IMR-90 (cell line): ENCODE data around the gene VEGFA. TPM values are rescaled to one million over a fixed set of nuclear protein-coding genes. Genes with fewer than 3 reads are reported as not detected.

Experiments used
- ATAC-seq: fragments of 200-7000 bp; cut with Tn5 transposase; 2 replicates; pipeline ENCODE4 v1.9.1; 2020; ENCODE audit warnings: low read depth, mild to moderate bottlenecking, moderate library complexity
- BruUV-seq: library from RNA; stranded (reverse); fragments of 400-500 nt; replicated peaks from 2 replicates; lab custom pipeline; 2021; lab: Mats Ljungman, UMichigan
- CTCF ChIA-PET: fragments of 300-600 bp; formaldehyde crosslinking; extraction: SDS; loops from one replicate; lab custom pipeline; 2021; ENCODE audit warnings: antibody characterized with exemption; lab: Yijun Ruan, JAX
- POLR2A ChIA-PET: fragments of 300-600 bp; sonication (Branson Sonifier 250); formaldehyde crosslinking; loops from one replicate; lab custom pipeline; 2022; ENCODE audit warnings: antibody characterized with exemption; ENCODE audit not compliant: unreplicated experiment; lab: Charles Lee
- DNase-seq: peaks from one replicate; pipeline ENCODE4 v3.0.0; 2013
- H2AFZ ChIP-seq: replicated peaks from 2 replicates; pipeline ENCODE3; 2013; ENCODE audit warnings: low read length, mild to moderate bottlenecking; ENCODE audit not compliant: poor library complexity
- H2AK5ac ChIP-seq: 2 replicates; pipeline ENCODE4 v1.6.1; 2013; ENCODE audit warnings: low read depth, low read length, inconsistent platforms
- H2AK9ac ChIP-seq: replicated peaks from 2 replicates; pipeline ENCODE3; 2013; ENCODE audit warnings: mild to moderate bottlenecking, low read depth, low read length, moderate library complexity; ENCODE audit not compliant: poor library complexity
- H2BK120ac ChIP-seq: 2 replicates; pipeline ENCODE4 v1.6.1; 2013; ENCODE audit warnings: low read depth, low read length, inconsistent platforms
- H2BK15ac ChIP-seq: 3 replicates; pipeline ENCODE4 v1.6.1; 2013; ENCODE audit warnings: low read depth, low read length, inconsistent platforms
- H2BK20ac ChIP-seq: 2 replicates; pipeline ENCODE4 v1.6.1; 2013; ENCODE audit warnings: low read depth, mild to moderate bottlenecking, inconsistent platforms, low read length, moderate library complexity
- H2BK5ac ChIP-seq: 2 replicates; pipeline ENCODE4 v1.6.1; 2013; ENCODE audit warnings: mild to moderate bottlenecking, low read depth, low read length, inconsistent platforms; ENCODE audit not compliant: poor library complexity, severe bottlenecking
- H3K14ac ChIP-seq: replicated peaks from 2 replicates; pipeline ENCODE4 v1.6.1; 2013; ENCODE audit warnings: low read depth, low read length, inconsistent platforms
- H3K18ac ChIP-seq: 2 replicates; pipeline ENCODE4 v1.6.1; 2013; ENCODE audit warnings: low read depth, low read length, control low read depth
- H3K23ac ChIP-seq: 2 replicates; pipeline ENCODE4 v1.6.1; 2013; ENCODE audit warnings: low read depth, low read length, inconsistent platforms
- H3K27ac ChIP-seq: 2 replicates; pipeline ENCODE4 v1.5.1; 2013; ENCODE audit warnings: mild to moderate bottlenecking, control low read depth, low read length; ENCODE audit not compliant: insufficient read depth
- H3K27me3 ChIP-seq: 2 replicates; pipeline ENCODE4 v1.6.1; 2013; ENCODE audit warnings: low read length; ENCODE audit not compliant: control insufficient read depth, insufficient read depth
- H3K36me3 ChIP-seq: 2 replicates; pipeline ENCODE4 v1.6.1; 2013; ENCODE audit warnings: low read length, mixed read lengths; ENCODE audit not compliant: control insufficient read depth, insufficient read depth
- H3K4ac ChIP-seq: 2 replicates; pipeline ENCODE4 v1.6.1; 2013; ENCODE audit warnings: low read depth, low read length, inconsistent platforms
- H3K4me1 ChIP-seq: 2 replicates; pipeline ENCODE4 v1.6.1; 2013; ENCODE audit warnings: low read length, mixed read lengths; ENCODE audit not compliant: control insufficient read depth, insufficient read depth
- H3K4me2 ChIP-seq: 2 replicates; pipeline ENCODE4 v1.6.1; 2013; ENCODE audit warnings: low read depth, mild to moderate bottlenecking, control low read depth, low read length, moderate library complexity
- H3K4me3 ChIP-seq: 2 replicates; pipeline ENCODE4 v1.5.1; 2013; ENCODE audit warnings: low read depth, mild to moderate bottlenecking, control low read depth, low read length, moderate library complexity; ENCODE audit not compliant: insufficient read depth
- H3K56ac ChIP-seq: 2 replicates; pipeline ENCODE4 v1.6.1; 2013; ENCODE audit warnings: low read length, inconsistent platforms; ENCODE audit not compliant: insufficient read depth; ENCODE audit errors: extremely low read depth
- H3K79me1 ChIP-seq, 2 experiments: 2 replicates each; pipeline ENCODE4 v1.6.1; 2013; ENCODE audit warnings: low read length in 2 of 2, inconsistent platforms in 1 of 2, low read depth in 1 of 2
- H3K9ac ChIP-seq: 2 replicates; pipeline ENCODE4 v1.6.1; 2013; ENCODE audit warnings: low read depth, low read length, control low read depth
- H3K9me1 ChIP-seq: 2 replicates; pipeline ENCODE4 v1.6.1; 2013; ENCODE audit warnings: low read length, inconsistent platforms; ENCODE audit not compliant: insufficient read depth
- H3K9me3 ChIP-seq: 2 replicates; pipeline ENCODE4 v1.6.1; 2013; ENCODE audit warnings: low read length; ENCODE audit not compliant: control insufficient read depth, insufficient read depth
- H4K20me1 ChIP-seq: 2 replicates; pipeline ENCODE4 v1.6.1; 2013; ENCODE audit warnings: low read length, inconsistent platforms; ENCODE audit not compliant: insufficient read depth
- H4K5ac ChIP-seq: 2 replicates; pipeline ENCODE4 v1.6.1; 2013; ENCODE audit warnings: mild to moderate bottlenecking, low read depth, low read length, control low read depth
- H4K8ac ChIP-seq, 2 experiments: 2 replicates each; pipeline ENCODE4 v1.6.1; 2013; ENCODE audit warnings: low read depth in 2 of 2, low read length in 2 of 2, control low read depth in 1 of 2, inconsistent platforms in 1 of 2
- H4K91ac ChIP-seq: 2 replicates; pipeline ENCODE4 v1.6.1; 2013; ENCODE audit warnings: low read depth, low read length, inconsistent platforms; ENCODE audit not compliant: insufficient read depth
- CEBPB ChIP-seq: IDR thresholded peaks from 2 replicates; pipeline ENCODE4 v1.6.1; 2012; ENCODE audit warnings: low read depth, low read length, improper control_type of control experiment
- CHD1 ChIP-seq: IDR thresholded peaks from 2 replicates; pipeline ENCODE4 v1.6.1; 2012; ENCODE audit warnings: low read depth, low read length, improper control_type of control experiment
- ELK1 ChIP-seq: fragments of 150-350 bp; IDR thresholded peaks from 2 replicates; pipeline ENCODE4 v1.6.1; 2016; ENCODE audit warnings: low read depth, mild to moderate bottlenecking, low read length, moderate library complexity, borderline replicate concordance
- FOS ChIP-seq: fragments of 150-350 bp; IDR thresholded peaks from 2 replicates; pipeline ENCODE4 v1.6.1; 2016; ENCODE audit warnings: low read depth, low read length
- MAFK ChIP-seq: IDR thresholded peaks from 2 replicates; pipeline ENCODE4 v1.6.1; 2012; ENCODE audit warnings: low read depth, low read length, improper control_type of control experiment
- MAZ ChIP-seq: IDR thresholded peaks from 2 replicates; pipeline ENCODE4 v1.6.1; 2012; ENCODE audit warnings: low read depth, mild to moderate bottlenecking, low read length, improper control_type of control experiment, moderate library complexity, borderline replicate concordance
- MXI1 ChIP-seq: IDR thresholded peaks from 2 replicates; pipeline ENCODE4 v1.6.1; 2012; ENCODE audit warnings: low read depth, mild to moderate bottlenecking, low read length, moderate library complexity, borderline replicate concordance
- NFE2L2 ChIP-seq: fragments of 150-350 bp; IDR thresholded peaks from 2 replicates; pipeline ENCODE4 v1.6.1; 2016; ENCODE audit warnings: low read depth, mild to moderate bottlenecking, low read length
- RAD21 ChIP-seq: IDR thresholded peaks from 2 replicates; pipeline ENCODE4 v1.6.1; 2012; ENCODE audit warnings: low read length, improper control_type of control experiment
- RCOR1 ChIP-seq: IDR thresholded peaks from 2 replicates; pipeline ENCODE4 v1.6.1; 2012; ENCODE audit warnings: mild to moderate bottlenecking, low read length, improper control_type of control experiment; ENCODE audit not compliant: insufficient replicate concordance
- USF2 ChIP-seq: fragments of 150-350 bp; IDR thresholded peaks from 2 replicates; pipeline ENCODE4 v1.6.1; 2017; ENCODE audit warnings: mild to moderate bottlenecking, antibody characterized with exemption, low read length, low read depth
- WGBS, 2 experiments: methylation state at CpG; one replicate each; pipeline versions ENCODE4 v1.1.5 to v1.1.7; 2013; ENCODE audit warnings: missing lambda C conversion rate in 2 of 2; ENCODE audit not compliant: insufficient read length in 1 of 2; ENCODE audit errors: extremely low coverage in 2 of 2; 5-methylcytosine and 5-hydroxymethylcytosine counted together
- dilution Hi-C: fragments of 300-500 bp; cut with HindIII; formaldehyde crosslinking; loops from one replicate; pipeline ENCODE4 v1.14.3; 2018; ENCODE audit warnings: low sequenced_read_pairs; ENCODE audit not compliant: unreplicated experiment
- in situ Hi-C: fragments of 300-500 bp; cut with MboI; formaldehyde crosslinking; loops from 3 replicates; pipeline ENCODE4 v1.14.3; 2019; ENCODE audit warnings: low sequenced_read_pairs, inconsistent platforms, mixed read lengths
- intact Hi-C: fragments of 100-400 bp; cut with micrococcal nuclease; formaldehyde crosslinking; loops from 2 replicates; pipeline ENCODE4 v1.10.0; 2022
- polyA plus RNA-seq, 3 experiments: library from polyadenylated mRNA; depleted of rRNA; stranded (reverse); fragments of >200 nt; gene quantifications; 2 replicates each; pipeline ENCODE4 v1.2.3, GENCODE V29; 2012; ENCODE audit warnings: low replicate concordance in 1 of 3
- total RNA-seq: library from RNA; depleted of rRNA; stranded (reverse); fragments of >200 nt; gene quantifications from 2 replicates; pipeline ENCODE4 v1.2.3, GENCODE V29; 2012

Gene VEGFA
- total and polyA plus RNA-seq, 2 of the 4 experiments (the other 2 are of a cell fraction): 190 to 234 TPM

- no peak for TF ChIP-seq ELK1
Observed at GRCh38 chr6:43724354-43724753, 45.7 kb upstream of the VEGFA start (continued).

- H3K36me3 ChIP-seq: no peaks in the 10 kb centered on the region
- no peak overlapping the region for H2BK5ac ChIP-seq
- H3K9me1 ChIP-seq: peaks cover 13% of the 10 kb centered on the region; the same call in 1 of the 2 replicates
- H3K18ac ChIP-seq: peak overlapping the region; percentile 89
- peak overlapping the region; percentile 96; the same call in 2 of the 3 replicates for H2BK15ac ChIP-seq
- H3K79me1 ChIP-seq: no peaks in the 10 kb centered on the region
- intact Hi-C loops: loop anchor here (1.0 to 2.0 kb wide), 4 partner anchors 44 to 354 kb away; no protein-coding TSS in a partner anchor
- dilution Hi-C loops: no loop called here
- ChIA-PET POLR2A (no interaction called here), CTCF (no interaction called here)
- no peaks in the 10 kb centered on the region for H4K20me1 ChIP-seq
- H2AK9ac ChIP-seq: peak overlapping the region; percentile 73
- 20% methylated on average over 10 of the region's 17 CpGs; no CpG with 5 or more reads in 1 of the 2 experiments for WGBS, 2 experiments
- peak overlapping the region; percentile 77 to 88 for H4K8ac ChIP-seq
- peaks cover 7% of the 10 kb centered on the region for H3K27me3 ChIP-seq
- H3K9ac ChIP-seq: peak overlapping the region; percentile 56
- in situ Hi-C loops: no loop called here
- H3K4me2 ChIP-seq: peak overlapping the region; percentile 25
- BruUV-seq: no TSS peak
- no peak overlapping the region for H3K56ac ChIP-seq
- peak overlapping the region; percentile 83 for H4K5ac ChIP-seq
- peak; percentile 95 for DNase-seq
- H2BK20ac ChIP-seq: peak overlapping the region; percentile 71; the same call in 1 of the 2 replicates
- ATAC-seq: peak; percentile 90
- peak overlapping the region; percentile 98 for H2AK5ac ChIP-seq
- H3K4ac ChIP-seq: peak overlapping the region; percentile 91
- H3K9me3 ChIP-seq: no peaks in the 10 kb centered on the region
- H3K27ac ChIP-seq: peak overlapping the region; percentile 67
- H3K4me3 ChIP-seq: no peak overlapping the region
- H3K14ac ChIP-seq: peak overlapping the region; percentile 85
- H4K91ac ChIP-seq: peak overlapping the region; percentile 92
- peak overlapping the region; percentile 40; the same call in 1 of the 2 replicates for H3K23ac ChIP-seq
- peak overlapping the region; percentile 95 for H2BK120ac ChIP-seq
- peak overlapping the region; percentile 71 for H2AFZ ChIP-seq
- H3K4me1 ChIP-seq: peaks cover 20% of the 10 kb centered on the region
- TF ChIP-seq RCOR1 (no peak), CHD1 (no peak), FOS (peak; percentile 10; the same call in 1 of the 2 replicates), RAD21 (0 out of 2 replicates have a peak, but pooled peaks have one; percentile 11), MAZ (peak; percentile 65; the same call in 1 of the 2 replicates), CEBPB (peak; percentile 98), MAFK (no peak), MXI1 (no peak; the same call in 1 of the 2 replicates), NFE2L2 (peak; percentile 11; the same call in 1 of the 2 replicates), USF2 (peak; percentile 68), ELK1 (no peak)
Observed at GRCh38 chr6:43724914-43725642, 44.9 kb upstream of the VEGFA start.
